Brain microvascular endothelial cell (primary cell): ENCODE results near the gene IFI27.

Experiments used
- DNase-seq: peaks from one replicate; pipeline ENCODE4 v3.0.0-alpha.2; 2020
- H3K27ac ChIP-seq: fragments of 250-450 bp; sonication (Bioruptor Pico); 2 replicates; pipeline ENCODE4 v1.5.1; 2020; ENCODE audit warnings: mild to moderate bottlenecking, moderate library complexity
- H3K27me3 ChIP-seq: fragments of 250-450 bp; sonication (Bioruptor Pico); replicated peaks from 2 replicates; pipeline ENCODE4 v1.5.1; 2020; ENCODE audit warnings: mild to moderate bottlenecking
- H3K36me3 ChIP-seq: fragments of 250-450 bp; sonication (Bioruptor Pico); replicated peaks from 2 replicates; pipeline ENCODE4 v1.5.1; 2020; ENCODE audit warnings: mild to moderate bottlenecking
- H3K4me3 ChIP-seq: 2 replicates; pipeline ENCODE4 v1.5.1; 2011; ENCODE audit warnings: low read depth, mild to moderate bottlenecking, control low read depth, low read length, moderate library complexity
- CTCF ChIP-seq: IDR thresholded peaks from 2 replicates; pipeline ENCODE4 v1.5.1; 2011; ENCODE audit warnings: low read depth, mild to moderate bottlenecking, moderate library complexity, low read length, control low read depth, inconsistent platforms; ENCODE audit errors: missing control alignments
- in situ Hi-C: cut with HindIII; loops from 2 replicates; pipeline ENCODE4 v1.10.0; 2017; ENCODE audit warnings: low sequenced_read_pairs, low pct_ligation_motif_present

IFI27 gene

GRCh38 chr14:94099006-94099405, 11.5 kb upstream of the IFI27 start:
- in situ Hi-C loops, result no loop called here

DNA sequence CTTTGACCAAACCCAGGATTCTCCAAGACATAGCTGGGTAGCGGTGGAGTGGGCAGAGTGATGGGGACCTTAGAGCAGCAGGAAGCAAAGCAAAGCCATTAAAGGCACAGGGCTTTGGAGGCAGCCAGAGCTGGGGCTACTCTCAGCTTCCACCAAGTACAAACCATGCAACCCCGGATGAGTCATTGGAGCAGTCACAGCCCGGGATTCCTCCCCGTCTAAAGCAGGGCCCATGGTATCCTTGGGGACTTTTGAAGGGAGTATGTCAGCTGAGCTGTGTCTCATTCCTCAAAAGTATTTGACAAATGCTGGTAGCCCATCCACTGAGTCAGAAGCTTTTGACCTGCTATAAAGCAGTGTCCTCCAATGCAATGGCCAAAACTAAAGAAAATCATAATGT, 9.7 kb upstream of the IFI27 start:
- no peaks in the 10 kb centered on the region for H3K27me3 ChIP-seq
- DNase-seq, result peak; percentile 84
- H3K27ac ChIP-seq, result no peak overlapping the region
- no peak for TF ChIP-seq CTCF
- in situ Hi-C loops, result no loop called here
- H3K36me3 ChIP-seq, result no peaks in the 10 kb centered on the region
- H3K4me3 ChIP-seq, result no peak overlapping the region

More at GRCh38 chr14:94099006-94099405, 11.5 kb upstream of the IFI27 start:
- H3K36me3 ChIP-seq, result no peaks in the 10 kb centered on the region
- H3K27ac ChIP-seq, result no peak overlapping the region
- H3K4me3 ChIP-seq, result no peak overlapping the region
- no peak for TF ChIP-seq CTCF
- no peak for DNase-seq
- H3K27me3 ChIP-seq, result no peaks in the 10 kb centered on the region

GRCh38 chr14:94101748-94102147, 8.8 kb upstream of the IFI27 start:
- no peaks in the 10 kb centered on the region for H3K27me3 ChIP-seq
- no peak for DNase-seq
- TF ChIP-seq CTCF, result no peak
- H3K4me3 ChIP-seq, result no peak overlapping the region
- in situ Hi-C loops, result no loop called here
- no peaks in the 10 kb centered on the region for H3K36me3 ChIP-seq
- H3K27ac ChIP-seq, result no peak overlapping the region

GRCh38 chr14:94102768-94103482, 7.6 kb upstream of the IFI27 start:
- no peak for DNase-seq
- Histone ChIP-seq H3K4me3 (no peak overlapping the region), H3K27me3 (no peaks in the 10 kb centered on the region), H3K27ac (no peak overlapping the region), H3K36me3 (no peaks in the 10 kb centered on the region)
- in situ Hi-C loops, result no loop called here
- no peak for TF ChIP-seq CTCF

DNA sequence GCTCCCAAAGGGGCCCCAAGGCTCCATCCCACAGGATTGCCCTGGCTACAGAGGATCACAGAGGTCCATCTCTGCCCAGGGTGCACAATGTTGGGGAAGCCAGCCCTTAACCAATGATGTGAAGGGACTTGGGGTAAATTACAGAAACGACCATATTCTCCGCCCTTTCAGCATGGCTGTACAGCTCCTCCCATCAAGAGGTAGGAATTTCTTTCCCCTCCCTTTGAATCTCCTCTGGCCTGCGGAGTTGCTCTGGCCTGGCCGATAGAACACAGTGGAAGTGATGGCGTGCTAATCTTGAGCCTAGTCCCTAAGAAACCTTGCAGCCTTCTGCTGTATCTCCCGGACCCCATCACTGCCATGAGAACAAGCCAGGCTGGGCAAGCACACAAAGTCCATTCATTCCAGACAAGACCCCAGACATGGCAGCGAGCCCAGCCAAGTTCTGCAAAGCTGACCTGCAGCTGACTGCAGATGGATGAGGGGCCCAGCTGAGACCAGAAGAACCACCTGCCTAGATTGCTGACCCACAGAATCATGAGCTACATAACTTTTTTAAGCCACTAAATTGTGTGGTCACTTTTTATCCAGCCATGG, 6.9 kb upstream of the IFI27 start:
- no peak overlapping the region for H3K27ac ChIP-seq
- no peak for TF ChIP-seq CTCF
- in situ Hi-C loops, result no loop called here

DNA sequence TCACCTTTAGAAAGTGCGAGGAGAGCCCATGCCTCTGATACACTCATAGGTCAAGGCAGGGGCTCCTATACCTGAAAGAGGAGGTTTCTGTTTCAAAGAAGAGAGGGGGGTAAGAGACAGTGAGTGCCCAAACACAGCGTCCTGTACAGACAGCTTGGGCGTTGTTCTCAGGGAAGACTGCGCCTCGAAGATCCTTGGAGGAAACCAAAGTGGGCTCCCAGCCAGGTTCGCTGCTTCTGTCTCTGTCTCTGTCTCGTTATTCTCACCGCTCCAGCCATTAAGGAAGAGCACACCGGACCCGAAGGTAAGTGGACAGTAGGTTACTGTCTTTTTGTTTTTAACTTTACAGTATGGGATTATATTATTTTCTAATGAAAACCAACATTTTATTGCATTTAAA, 5.8 kb upstream of the IFI27 start:
- in situ Hi-C loops, result no loop called here
- no peak for DNase-seq
- no peak for TF ChIP-seq CTCF
- Histone ChIP-seq H3K36me3 (no peaks in the 10 kb centered on the region), H3K27me3 (no peaks in the 10 kb centered on the region), H3K4me3 (no peak overlapping the region), H3K27ac (no peak overlapping the region)

More for the DNA sequence above, 6.9 kb upstream of the IFI27 start:
- DNase-seq, result no peak
- Histone ChIP-seq H3K36me3 (no peaks in the 10 kb centered on the region), H3K27me3 (no peaks in the 10 kb centered on the region), H3K4me3 (no peak overlapping the region)
